Sciatic nerve (tissue), 2 donors: ENCODE data around the gene SLC25A34. TPM values are rescaled to one million over a fixed set of nuclear protein-coding genes. Genes with fewer than 3 reads are reported as not detected.
A peak's percentile ranks its signal among the peaks of the same experiment; 100 is the strongest.

ENCODE experiments used
- ATAC-seq: fragments of 200-7000 bp; cut with Tn5 transposase; one replicate; pipeline ENCODE4 v1.9.1; 2020; ENCODE audit warnings: mild to moderate bottlenecking, moderate library complexity
- DNase-seq: peaks from one replicate; pipeline ENCODE4 v3.0.0-alpha.2; 2020; ENCODE audit warnings: low spot score
- intact Hi-C: fragments of 100-400 bp; cut with DNase I; formaldehyde crosslinking; loops from one replicate; pipeline ENCODE4 v1.14.2; 2022
- total RNA-seq: library from RNA; stranded (reverse); fragmentation: NEBNext Ultra II Directional; extraction: Animal tissue kit (Norgen Biotek cat#: 25700); gene quantifications from one replicate; pipeline ENCODE4 v1.2.1, GENCODE V29; 2021
- donor health status: DM: no; HTN: no; CAD: no.
- donor health status: DM: no; HTN: no; CAD: no.

Gene SLC25A34
- total RNA-seq, 1 donor from 2014 or later, result 1.6 TPM

DNA sequence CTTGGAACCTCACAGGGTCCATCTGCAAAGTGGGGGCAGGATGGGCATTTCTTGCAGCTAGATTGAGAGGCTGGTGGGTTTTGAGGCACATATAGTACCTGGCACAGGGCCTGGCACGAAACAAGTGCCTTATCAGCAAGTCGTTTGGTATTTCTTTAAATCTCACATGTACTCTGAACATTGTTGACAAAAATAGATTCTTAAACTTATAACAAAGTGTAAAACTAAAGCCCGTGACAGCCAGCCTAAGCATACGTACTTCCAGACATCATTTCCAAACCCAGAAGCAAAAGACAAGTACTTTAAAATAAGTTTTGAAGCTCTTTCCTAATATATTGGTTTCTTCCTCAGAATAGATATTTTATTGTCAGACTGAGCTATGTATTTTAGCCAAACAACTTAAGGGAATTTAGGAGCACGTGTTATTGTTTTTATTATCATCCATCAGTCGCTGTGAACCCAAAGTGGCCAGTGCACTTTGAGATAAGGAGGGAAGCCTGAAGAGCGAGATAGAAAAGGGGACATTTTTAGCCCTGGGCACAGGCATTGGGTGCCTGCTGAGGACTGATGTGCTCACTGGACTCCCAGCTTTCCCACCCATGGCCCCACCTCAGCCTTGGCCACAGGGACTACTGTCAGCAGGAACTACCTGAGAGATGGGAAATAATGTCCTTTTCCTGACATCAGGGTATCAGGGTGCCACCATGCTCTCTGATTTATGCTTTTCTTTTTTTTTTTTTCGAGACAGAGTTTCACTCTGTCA, 25.5 kb downstream of the SLC25A34 start:
- no peak for ATAC-seq
- DNase-seq, result no peak
- intact Hi-C loops, result no loop called here

DNA sequence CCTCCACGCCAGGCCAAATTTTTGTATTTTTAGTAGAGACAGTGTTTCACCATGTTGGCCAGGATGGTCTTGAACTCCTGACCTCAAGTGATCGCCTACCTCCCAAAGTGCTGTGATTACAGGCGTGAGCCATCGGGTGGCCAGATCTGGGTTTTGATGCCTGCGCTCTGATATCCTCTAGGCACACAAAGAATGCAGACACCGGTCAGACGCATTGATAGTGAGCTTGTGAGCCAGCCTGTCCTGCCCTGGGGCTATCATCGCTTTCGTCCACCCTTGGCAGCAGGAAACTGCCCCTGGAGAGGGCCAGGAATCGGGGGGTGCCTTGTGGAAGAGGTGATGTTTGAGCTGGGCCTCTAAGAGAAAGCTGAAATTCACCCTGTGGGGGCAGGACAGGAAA, 26.5 kb downstream of the SLC25A34 start:
- no peak for DNase-seq
- ATAC-seq, result no peak
- intact Hi-C loops, result no loop called here

DNA sequence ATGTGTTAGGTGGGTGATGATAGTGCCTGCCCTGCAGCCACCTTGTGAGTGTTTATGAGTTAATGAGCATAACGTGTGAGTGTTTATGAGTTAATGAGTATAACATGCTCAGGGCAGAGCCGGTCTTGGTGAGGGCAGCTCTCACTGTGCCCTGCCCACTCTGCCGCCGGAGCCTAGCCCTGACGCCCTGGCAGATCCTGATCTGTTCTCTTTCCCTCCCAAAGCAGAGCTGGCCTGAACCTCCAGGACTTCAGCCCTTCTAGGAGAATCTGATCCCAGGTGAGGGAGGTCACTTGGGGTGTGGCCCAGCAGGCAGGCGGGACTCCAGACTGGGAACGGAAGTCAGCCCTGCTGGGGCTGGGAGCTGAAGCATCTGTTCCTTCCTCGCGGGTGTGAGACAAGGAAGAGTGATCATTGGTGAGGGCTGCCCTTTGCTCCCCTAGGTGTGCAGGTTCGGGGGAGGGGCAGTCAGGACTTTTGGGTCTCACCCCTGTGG, 28.3 kb downstream of the SLC25A34 start:
- intact Hi-C loops, result no loop called here
- ATAC-seq, result peak; percentile 34

DNA sequence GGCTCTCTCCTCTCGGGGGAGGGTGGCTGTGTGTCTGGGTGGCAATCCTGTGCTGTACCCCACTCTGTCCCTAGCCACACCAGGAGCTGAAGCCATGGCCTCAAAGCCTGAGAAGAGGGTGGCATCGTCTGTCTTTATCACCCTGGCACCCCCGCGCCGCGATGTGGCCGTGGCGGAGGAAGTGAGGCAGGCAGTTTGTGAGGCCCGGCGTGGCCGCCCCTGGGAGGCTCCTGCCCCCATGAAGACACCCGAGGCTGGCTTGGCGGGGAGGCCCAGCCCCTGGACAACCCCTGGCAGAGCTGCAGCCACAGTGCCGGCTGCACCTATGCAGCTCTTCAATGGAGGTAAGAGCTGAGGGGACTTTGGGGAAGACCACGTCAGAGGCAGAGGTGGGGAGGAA, 28.8 kb downstream of the SLC25A34 start:
- no peak for ATAC-seq
- intact Hi-C loops, result no loop called here

More for the DNA sequence above, 28.3 kb downstream of the SLC25A34 start:
- no peak for DNase-seq

DNA sequence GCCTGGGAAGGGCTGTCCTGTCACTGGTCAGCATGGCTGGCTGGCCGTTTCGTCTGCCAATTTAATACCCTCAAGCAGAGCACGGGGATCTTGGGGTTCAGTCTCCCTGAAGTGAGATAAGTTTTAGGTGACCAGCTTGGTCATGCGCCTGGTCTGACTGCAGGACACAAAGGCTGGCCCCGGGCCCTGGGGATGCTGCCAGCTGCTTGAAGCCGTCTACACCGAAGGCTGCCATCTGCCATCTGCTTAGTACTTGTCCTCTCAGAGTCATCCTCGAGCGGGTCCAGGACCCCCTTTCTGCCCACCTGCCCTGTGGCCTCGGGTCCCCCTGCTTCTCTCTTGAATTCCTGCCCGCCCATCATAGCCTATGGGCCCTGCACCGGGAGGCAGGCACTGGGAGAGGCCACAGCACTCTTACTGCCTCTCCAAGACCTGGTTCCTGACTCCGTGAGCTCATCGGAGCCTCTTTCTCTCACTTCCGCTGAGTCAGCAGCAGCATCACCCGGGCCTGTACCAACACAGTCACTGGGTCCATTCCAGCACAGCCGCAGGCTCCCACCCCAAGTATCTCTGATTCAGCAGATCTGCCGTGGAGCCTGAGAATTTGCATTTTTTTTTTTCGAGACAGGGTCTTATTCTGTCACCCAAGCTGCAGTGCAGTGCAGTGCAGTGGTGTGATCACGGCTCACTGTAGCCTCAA, 29.6 kb downstream of the SLC25A34 start:
- no peak for ATAC-seq
- no peak for DNase-seq
- intact Hi-C loops, result no loop called here

More for the DNA sequence above, 28.8 kb downstream of the SLC25A34 start:
- no peak for DNase-seq

DNA sequence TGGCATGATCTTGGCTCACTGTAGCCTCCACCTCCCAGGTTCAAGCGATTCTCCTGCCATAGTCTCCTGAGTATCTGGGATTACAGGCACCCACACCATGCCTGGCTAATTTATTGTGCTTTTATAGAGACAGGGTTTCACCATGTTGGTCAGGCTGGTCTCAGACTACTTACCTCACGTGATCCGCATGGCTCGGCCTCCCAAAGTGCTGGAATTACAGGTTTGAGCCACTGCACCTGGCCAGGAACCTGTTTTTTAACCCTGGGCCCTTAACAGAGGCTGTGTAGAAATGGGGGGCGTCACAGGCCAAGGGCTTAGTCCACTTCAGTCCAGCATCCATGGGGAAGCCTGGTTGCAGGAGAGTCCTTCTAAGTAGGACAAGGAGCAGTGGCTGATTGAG, 31.9 kb downstream of the SLC25A34 start:
- DNase-seq (no peak), ATAC-seq (no peak)
- intact Hi-C loops, result no loop called here

DNA sequence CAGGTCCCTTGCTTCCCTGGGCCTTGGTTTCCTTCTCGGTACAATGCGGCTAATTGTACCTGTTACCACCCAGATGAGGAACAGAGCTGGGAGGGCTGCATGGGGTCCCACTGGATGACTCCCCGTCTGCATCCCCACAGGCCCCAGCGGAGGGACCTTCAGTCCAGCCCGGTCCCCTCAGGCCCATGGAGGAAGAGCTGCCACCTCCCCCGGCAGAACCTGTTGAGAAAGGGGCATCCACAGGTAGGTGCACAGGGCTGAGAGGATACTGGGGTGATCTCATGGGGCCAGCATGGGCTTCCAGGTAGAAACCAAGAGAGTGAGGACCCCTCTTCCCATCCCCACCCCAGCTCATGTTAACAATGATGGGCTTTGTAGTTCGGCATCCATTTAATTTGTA, 32.3 kb downstream of the SLC25A34 start:
- ATAC-seq, result no peak
- intact Hi-C loops, result no loop called here
- no peak for DNase-seq

DNA sequence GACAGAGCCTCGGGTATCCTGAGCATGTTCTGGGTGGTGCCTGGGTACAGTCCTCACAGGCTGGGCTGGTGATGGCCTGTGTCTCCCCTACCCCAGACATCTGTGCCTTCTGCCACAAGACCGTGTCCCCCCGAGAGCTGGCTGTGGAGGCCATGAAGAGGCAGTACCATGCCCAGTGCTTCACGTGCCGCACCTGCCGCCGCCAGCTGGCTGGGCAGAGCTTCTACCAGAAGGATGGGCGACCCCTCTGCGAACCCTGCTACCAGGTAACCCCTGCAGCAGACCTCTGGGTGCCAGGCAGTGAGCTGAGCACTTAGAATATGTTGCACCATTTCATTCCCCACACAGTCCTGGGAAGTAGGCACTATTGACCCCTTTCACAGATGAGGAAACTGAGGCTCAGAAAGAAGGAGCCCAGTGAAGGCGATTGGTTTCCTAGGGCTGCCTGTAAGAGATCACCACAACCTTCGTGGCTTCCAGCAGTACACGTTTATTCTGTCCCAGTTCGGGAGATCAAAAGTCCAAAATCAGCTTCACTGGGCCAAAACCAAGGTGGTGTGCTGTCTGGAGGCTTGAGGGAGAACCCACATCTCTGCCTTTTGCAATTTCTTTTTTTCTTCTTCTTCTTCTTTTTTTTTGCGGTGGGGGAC, 34.4 kb downstream of the SLC25A34 start:
- DNase-seq (no peak), ATAC-seq (no peak)
- intact Hi-C loops, result no loop called here

DNA sequence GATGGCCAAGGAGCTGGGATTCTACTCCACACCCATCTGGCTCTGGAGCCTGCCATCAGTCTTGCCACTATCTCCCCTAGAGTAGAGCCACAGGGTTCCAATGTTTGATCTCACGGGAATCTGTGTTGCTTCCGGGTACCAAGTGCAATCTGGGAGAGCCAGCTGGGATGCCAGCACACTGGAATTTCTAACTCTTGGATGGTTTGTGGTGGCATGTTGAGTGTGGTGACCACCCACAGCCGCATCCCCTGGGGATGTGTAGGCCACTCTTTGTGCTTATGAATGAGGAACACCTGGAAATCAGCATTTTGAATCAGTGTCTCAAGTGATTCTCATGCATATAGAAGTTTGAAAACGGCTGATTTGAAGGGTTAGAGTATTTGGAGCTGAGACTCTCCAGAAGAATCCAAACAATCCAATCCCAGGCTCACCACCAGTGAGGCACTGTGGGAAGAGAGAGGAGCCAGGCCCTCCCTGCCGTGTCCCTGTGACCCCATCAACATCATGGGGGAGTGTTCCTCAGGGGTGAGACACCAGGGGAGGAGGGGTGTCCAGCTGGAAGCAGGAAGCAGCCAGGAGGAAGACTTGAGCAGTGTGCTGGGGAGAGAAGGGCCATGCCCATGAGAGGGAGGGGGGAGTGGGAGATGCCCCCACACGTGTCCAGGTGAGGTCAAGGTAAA, 35.9 kb downstream of the SLC25A34 start:
- no peak for DNase-seq
- intact Hi-C loops, result no loop called here
- ATAC-seq, result no peak

DNA sequence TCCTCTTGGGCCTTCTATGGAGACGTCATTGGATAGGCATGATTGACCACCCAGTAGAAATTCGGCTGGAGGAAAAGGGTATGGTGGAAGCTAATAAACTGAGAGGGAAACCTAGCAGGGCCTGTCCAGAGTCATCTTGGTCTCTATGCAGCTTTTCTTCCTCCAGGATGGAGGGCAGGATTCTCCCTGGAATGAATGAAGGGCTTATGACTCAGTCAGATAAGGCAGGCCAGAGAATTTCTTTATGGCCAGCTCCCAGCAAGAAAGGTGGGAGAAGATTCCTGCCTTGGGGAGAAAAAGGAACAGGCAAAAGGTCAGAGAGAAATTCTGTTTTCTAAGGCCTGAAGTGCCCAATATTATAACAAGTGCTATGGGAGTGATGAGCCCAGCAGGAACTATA, 39.6 kb downstream of the SLC25A34 start:
- no peak for ATAC-seq
- intact Hi-C loops, result no loop called here
- no peak for DNase-seq

DNA sequence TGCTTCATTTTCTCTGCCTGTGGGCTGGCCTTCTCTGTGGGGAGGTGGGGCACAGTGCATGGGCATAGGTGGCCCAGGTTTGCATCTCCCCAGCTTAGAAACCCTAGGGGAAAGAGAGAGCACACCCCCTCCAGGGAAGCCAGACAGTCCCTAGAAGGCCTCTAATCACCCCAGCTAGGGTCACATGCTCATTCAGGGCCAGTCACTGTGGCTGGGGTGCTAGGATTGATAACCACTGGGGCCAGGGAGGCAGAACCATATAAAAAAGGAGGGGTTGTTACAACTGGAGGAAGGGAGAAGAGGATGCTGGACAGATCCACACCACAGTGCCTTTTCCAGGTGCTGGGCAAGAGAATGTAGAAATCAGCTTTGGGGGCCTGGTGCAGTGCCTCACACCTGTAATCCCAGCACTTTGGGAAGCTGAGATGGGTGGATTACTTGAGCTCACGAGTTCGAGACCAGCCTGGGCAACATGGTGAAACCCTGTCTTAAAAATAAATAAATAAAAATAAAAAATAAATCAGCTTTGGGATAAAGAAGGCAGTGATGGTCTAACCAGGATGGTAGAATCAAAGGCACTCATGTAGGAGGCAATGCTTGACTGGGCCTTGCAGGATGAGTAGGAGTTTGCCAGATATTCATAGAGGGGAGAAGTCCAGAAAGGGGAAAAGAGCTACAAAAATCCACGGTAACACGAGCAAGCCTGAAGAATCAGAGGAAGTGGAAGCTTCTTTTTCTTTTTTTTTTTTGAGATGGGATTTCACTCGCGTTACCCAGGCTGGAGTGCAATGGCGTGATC, 42.0 kb downstream of the SLC25A34 start:
- intact Hi-C loops, result no loop called here
- DNase-seq (no peak), ATAC-seq (no peak)

DNA sequence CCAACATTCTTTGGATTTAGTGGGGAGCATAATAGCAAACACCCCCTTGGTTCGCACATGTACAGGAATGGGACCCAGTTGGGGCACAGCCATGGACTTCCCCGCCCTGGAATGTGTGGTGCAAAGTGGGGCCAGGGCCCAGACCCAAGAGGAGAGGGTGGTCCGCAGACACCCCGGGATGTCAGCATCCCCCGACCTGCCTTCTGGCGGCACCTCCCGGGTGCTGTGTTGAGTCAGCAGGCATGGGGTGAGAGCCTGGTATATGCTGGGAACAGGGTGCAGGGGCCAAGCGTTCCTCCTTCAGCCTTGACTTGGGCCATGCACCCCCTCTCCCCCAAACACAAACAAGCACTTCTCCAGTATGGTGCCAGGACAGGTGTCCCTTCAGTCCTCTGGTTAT, 49.6 kb downstream of the SLC25A34 start:
- intact Hi-C loops, result no loop called here

DNA sequence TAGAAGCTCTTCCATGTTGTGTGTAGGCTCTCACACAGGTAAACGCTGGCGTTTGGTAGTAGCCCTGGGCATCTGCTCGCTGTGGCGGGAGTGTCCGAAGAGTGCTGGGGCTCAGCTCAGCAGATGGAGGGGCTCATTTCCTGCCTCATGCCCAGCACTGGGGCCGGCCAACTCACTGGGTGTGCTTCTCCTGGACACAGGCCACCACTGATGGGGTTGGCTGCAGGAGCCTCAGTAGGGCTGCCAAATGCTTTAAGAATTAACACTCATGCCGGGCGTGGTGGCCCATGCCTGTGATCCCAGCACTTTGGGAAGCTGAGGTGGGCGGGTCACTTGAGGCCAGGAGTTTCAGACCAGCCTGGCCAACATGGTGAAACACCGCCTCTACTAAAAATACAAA, 50.5 kb downstream of the SLC25A34 start:
- DNase-seq, result no peak
- ATAC-seq, result peak; percentile 78
- intact Hi-C loops, result no loop called here

More for the DNA sequence above, 49.6 kb downstream of the SLC25A34 start:
- peak; percentile 20 for ATAC-seq
- no peak for DNase-seq

DNA sequence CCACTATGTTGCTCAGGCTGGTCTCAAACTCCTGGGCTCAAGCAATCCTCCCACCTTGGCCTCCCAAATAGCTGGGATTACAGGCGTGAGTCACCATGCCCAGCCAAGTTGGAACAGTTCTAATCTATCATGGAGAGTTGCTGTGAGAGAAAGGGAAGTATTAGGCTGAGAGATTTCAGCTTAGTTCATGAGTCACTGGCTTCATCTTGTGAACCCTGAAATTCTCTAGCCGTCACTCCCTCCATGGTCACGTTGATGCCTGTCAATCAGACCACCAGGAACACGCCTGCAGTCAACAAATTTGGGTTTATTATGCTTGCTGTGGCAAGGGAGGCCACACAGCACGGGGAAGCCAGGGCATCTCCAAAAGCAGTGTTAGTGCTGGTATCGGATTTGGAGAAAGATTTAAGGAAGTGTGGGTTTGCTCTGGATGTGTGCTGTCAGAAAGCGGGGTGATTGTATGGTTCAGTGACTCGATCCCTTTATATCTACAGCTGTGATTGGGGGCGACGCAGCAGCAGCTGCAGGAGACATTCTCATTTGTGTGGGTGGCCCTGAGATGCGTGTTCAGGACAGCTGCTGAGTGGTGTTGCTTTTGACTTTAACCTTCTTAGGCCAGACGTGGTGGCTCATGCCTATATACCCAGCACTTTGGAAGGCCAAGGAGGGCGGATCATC, 52.7 kb downstream of the SLC25A34 start:
- ATAC-seq (no peak), DNase-seq (no peak)
- intact Hi-C loops, result no loop called here
